ENCODE measurements around the gene DAPK3.

DNA sequence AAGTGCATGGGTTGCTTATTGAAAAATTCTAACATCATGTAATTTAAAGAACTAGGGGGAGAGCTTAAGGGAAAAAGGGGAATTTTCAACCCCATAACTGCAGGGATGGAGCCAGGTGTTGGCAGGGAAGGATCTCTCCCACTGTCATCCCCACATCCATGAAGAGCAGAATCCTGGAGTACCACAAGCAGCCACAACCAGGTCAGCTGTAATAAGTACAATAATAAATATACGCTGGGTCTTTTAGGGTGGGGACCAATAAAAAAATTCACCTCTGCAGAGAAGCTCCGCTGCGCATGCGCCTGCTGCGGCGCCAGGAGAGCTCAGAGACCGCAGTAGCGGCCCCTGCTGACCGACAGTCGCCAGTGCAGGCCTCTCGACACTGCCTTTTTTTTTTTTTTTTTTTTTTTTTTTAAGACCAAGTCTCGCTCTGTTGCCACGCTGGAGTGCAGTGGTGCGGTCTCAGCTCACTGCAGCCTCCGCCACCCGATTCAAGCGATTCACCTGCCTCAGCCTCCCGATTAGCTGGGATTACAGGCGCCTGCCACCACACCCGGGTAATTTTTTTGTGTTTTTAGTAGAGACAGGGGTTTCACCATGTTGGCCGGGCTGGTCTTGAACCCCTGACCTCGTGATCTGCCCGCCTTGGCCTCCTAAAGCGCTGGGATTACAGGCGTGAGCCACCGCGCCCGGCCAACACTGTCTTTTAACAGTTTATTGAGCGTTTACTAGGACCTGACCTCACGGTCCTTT lies 16.9 kb upstream of the DAPK3 start:
- TF ChIP-seq EZH2 (IDR thresholded peaks at IDR 0.05; ENCODE audit: borderline replicate concordance) (no peak), CTCF (IDR thresholded peaks at IDR 0.05; ENCODE audit: poor library complexity) (peak; percentile 69)

Measured in hepatocyte (in vitro differentiated cells).